OCI-M2 (cell line): ENCODE results near the gene BCL2L12.

Source experiments
- DNase-seq: peaks from one replicate; lab custom pipeline; 2025; ENCODE audit not compliant: unreplicated experiment; lab: John Stamatoyannopoulos, UW

The BCL2L12 gene

GRCh38 chr19:49662011-49662410 lies 3.7 kb upstream of the BCL2L12 start:
- DNase-seq = no peak

- DNase-seq = no peak
Measured at GRCh38 chr19:49663224-49663623, 2.5 kb upstream of the BCL2L12 start.

- peak; percentile 55 for DNase-seq
Measured at GRCh38 chr19:49664171-49665035, 1.3 kb upstream of the BCL2L12 start.

- no peak for DNase-seq
Measured at GRCh38 chr19:49665036-49665350, 740 bp upstream of the BCL2L12 start.

- DNase-seq = no peak
Measured at GRCh38 chr19:49666120-49666444, 349 bp downstream of the BCL2L12 start.

GRCh38 chr19:49667473-49667872 lies 1.7 kb downstream of the BCL2L12 start:
- DNase-seq = no peak

- no peak for DNase-seq
Measured at GRCh38 chr19:49669516-49669915, 3.8 kb downstream of the BCL2L12 start.

- DNase-seq = no peak
Measured at GRCh38 chr19:49672131-49672919, 6.6 kb downstream of the BCL2L12 start.

- peak; percentile 98 for DNase-seq
Measured at GRCh38 chr19:49676136-49676783, 10.5 kb downstream of the BCL2L12 start.

GRCh38 chr19:49676784-49677230 lies 11.1 kb downstream of the BCL2L12 start:
- peak; percentile 99 for DNase-seq

- DNase-seq = no peak
Measured at GRCh38 chr19:49677231-49677900, 11.6 kb downstream of the BCL2L12 start, which contains the start of gene PRMT1. Gene PRMT1, plus strand, starts transcription at chr19:49677271. Its CDS starts 10 bp downstream, at chr19:49677281.

GRCh38 chr19:49677901-49678674 lies 12.4 kb downstream of the BCL2L12 start:
- DNase-seq = peak; percentile 56

GRCh38 chr19:49678985-49679770 lies 13.4 kb downstream of the BCL2L12 start:
- no peak for DNase-seq

GRCh38 chr19:49679771-49680413 lies 14.2 kb downstream of the BCL2L12 start:
- DNase-seq = no peak

GRCh38 chr19:49680421-49681351 lies 15.0 kb downstream of the BCL2L12 start:
- peak; percentile 86 for DNase-seq

- no peak for DNase-seq
Measured at GRCh38 chr19:49681830-49682229, 16.1 kb downstream of the BCL2L12 start.

GRCh38 chr19:49682274-49682673 lies 16.5 kb downstream of the BCL2L12 start:
- DNase-seq = no peak

- no peak for DNase-seq
Measured at GRCh38 chr19:49683814-49684250, 18.1 kb downstream of the BCL2L12 start.
